WTC11 (cell line): ENCODE data around the gene ARHGAP22.

Source experiments
- ATF1 ChIP-seq: sonication (generic); formaldehyde crosslinking; IDR thresholded peaks from 2 replicates; pipeline ENCODE4 v1.8.1; 2023; ENCODE audit warnings: mild to moderate bottlenecking, moderate library complexity, missing genetic modification reagents
- ATF6 ChIP-seq: sonication (generic); formaldehyde crosslinking; IDR thresholded peaks from 2 replicates; pipeline ENCODE4 v1.8.1; 2023; ENCODE audit warnings: mild to moderate bottlenecking, missing genetic modification reagents
- CREB1 ChIP-seq: sonication (generic); formaldehyde crosslinking; IDR thresholded peaks from 2 replicates; pipeline ENCODE4 v1.8.0; 2023; ENCODE audit warnings: mild to moderate bottlenecking, missing genetic modification reagents
- CTCF ChIP-seq: fragments of 200-600 bp; IDR thresholded peaks from 2 replicates; pipeline ENCODE4 v1.8.0; 2022; ENCODE audit warnings: antibody characterized with exemption
- E2F1 ChIP-seq: sonication (generic); formaldehyde crosslinking; IDR thresholded peaks from 2 replicates; pipeline ENCODE4 v1.8.0; 2022; ENCODE audit warnings: mild to moderate bottlenecking, missing genetic modification reagents
- ELF4 ChIP-seq: sonication (generic); formaldehyde crosslinking; IDR thresholded peaks from 2 replicates; pipeline ENCODE4 v1.8.1; 2022; ENCODE audit warnings: low read depth, mild to moderate bottlenecking, moderate library complexity, missing genetic modification reagents
- GABPB1 ChIP-seq: sonication (generic); formaldehyde crosslinking; IDR thresholded peaks from 2 replicates; pipeline ENCODE4 v1.8.1; 2023; ENCODE audit warnings: mild to moderate bottlenecking, missing genetic modification reagents
- KAT7 ChIP-seq: sonication (generic); formaldehyde crosslinking; IDR thresholded peaks from 2 replicates; pipeline ENCODE4 v1.8.1; 2023; ENCODE audit warnings: missing genetic modification reagents, mild to moderate bottlenecking, borderline replicate concordance
- NR1H2 ChIP-seq: sonication (generic); formaldehyde crosslinking; IDR thresholded peaks from 2 replicates; pipeline ENCODE4 v1.9.0; 2021; ENCODE audit warnings: mild to moderate bottlenecking, moderate library complexity, missing genetic modification reagents
- SP1 ChIP-seq: sonication (generic); formaldehyde crosslinking; conservative IDR thresholded peaks from 2 replicates; pipeline ENCODE4 v1.8.1; 2022; ENCODE audit warnings: missing genetic modification reagents
- USF2 ChIP-seq: sonication (generic); formaldehyde crosslinking; IDR thresholded peaks from 2 replicates; pipeline ENCODE4 v1.8.1; 2023; ENCODE audit warnings: mild to moderate bottlenecking, missing genetic modification reagents, moderate library complexity
- TF ChIP-seq, protein P1 (sequence below): sonication (generic); formaldehyde crosslinking; IDR thresholded peaks from 2 replicates; pipeline ENCODE4 v1.8.0; 2022; ENCODE audit warnings: mild to moderate bottlenecking, missing genetic modification reagents

DNA sequence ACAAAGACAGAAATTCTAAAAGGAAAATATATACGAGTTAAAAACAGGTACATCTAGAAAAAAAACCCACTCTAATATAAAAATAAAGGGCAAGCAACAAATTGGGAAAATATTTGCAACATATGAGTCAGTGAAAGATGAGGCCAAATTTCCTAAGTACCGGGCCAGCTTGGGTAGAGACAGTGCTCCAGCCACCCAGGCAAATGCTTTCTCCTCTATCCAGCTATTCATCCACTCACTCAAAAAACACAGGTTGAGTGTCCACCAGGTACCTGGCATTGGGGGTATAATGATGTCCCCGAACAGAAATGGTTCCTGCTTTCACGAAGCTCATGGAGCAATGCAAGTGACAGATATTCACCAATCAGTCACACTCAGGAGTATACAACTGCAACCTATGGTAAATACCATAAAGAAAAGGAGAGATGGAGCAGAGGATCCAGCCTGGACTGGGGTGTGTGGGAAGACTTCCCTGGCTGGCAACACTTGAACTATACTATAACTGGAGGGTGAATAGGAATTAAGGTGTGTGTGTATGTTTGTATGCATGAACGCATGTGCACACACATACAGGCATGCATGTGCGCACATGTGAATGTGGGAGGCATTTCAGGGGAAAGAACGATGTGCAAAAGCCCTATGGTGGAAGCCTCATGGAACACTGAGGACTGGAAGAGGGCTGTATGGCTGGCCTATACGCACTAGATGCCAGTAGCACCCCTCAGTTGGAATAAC is 2.3 kb downstream of the ARHGAP22 start:
- TF ChIP-seq CTCF, result no peak
- TF ChIP-seq CREB1 (CRISPR knock-in tag), result no peak
- TF ChIP-seq SP1 (CRISPR knock-in tag), result no peak
- TF ChIP-seq ATF1, result no peak
- TF ChIP-seq GABPB1, result no peak
- TF ChIP-seq, protein P1, sequence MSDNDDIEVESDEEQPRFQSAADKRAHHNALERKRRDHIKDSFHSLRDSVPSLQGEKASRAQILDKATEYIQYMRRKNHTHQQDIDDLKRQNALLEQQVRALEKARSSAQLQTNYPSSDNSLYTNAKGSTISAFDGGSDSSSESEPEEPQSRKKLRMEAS, result no peak
- TF ChIP-seq KAT7 (CRISPR knock-in tag), result no peak
- no peak for TF ChIP-seq ATF6 (CRISPR knock-in tag)
- no peak for TF ChIP-seq USF2 (CRISPR knock-in tag)
- TF ChIP-seq ELF4, result no peak
- no peak for TF ChIP-seq E2F1
- no peak for TF ChIP-seq NR1H2 (CRISPR knock-in tag)
